ENCODE measurements around the gene HEMK1.

HEMK1 gene

GRCh38 chr3:50639055-50639494, 69.8 kb downstream of the HEMK1 start:
- no peak overlapping the region for H3K27ac ChIP-seq
- TF ChIP-seq CTCF (IDR thresholded peaks at IDR 0.05; ENCODE audit: low read depth, low read length, missing control alignments): no peak
- no peaks in the 10 kb centered on the region for H3K27me3 ChIP-seq (replicated peaks)
- no peak overlapping the region for H3K4me3 ChIP-seq (ENCODE audit: low read depth, low read length)
- DNase-seq: peak; percentile 59
- in situ Hi-C loops (cut with HindIII; ENCODE audit: low pct_ligation_motif_present, low sequenced_read_pairs): no loop called here
- H3K36me3 ChIP-seq (replicated peaks): no peaks in the 10 kb centered on the region

- DNase-seq: no peak
- H3K36me3 ChIP-seq (replicated peaks): no peaks in the 10 kb centered on the region
- in situ Hi-C loops (cut with HindIII; ENCODE audit: low pct_ligation_motif_present, low sequenced_read_pairs): no loop called here
- H3K27me3 ChIP-seq (replicated peaks): no peaks in the 10 kb centered on the region
- no peak overlapping the region for H3K4me3 ChIP-seq (ENCODE audit: low read depth, low read length)
- no peak for TF ChIP-seq CTCF (IDR thresholded peaks at IDR 0.05; ENCODE audit: low read depth, low read length, missing control alignments)
- no peak overlapping the region for H3K27ac ChIP-seq
Measured at GRCh38 chr3:50642382-50642781, 73.1 kb downstream of the HEMK1 start.

GRCh38 chr3:50644561-50644960, 75.2 kb downstream of the HEMK1 start:
- in situ Hi-C loops (cut with HindIII; ENCODE audit: low pct_ligation_motif_present, low sequenced_read_pairs): no loop called here
- no peak overlapping the region for H3K4me3 ChIP-seq (ENCODE audit: low read depth, low read length)
- TF ChIP-seq CTCF (IDR thresholded peaks at IDR 0.05; ENCODE audit: low read depth, low read length, missing control alignments): no peak
- no peaks in the 10 kb centered on the region for H3K36me3 ChIP-seq (replicated peaks)
- no peak overlapping the region for H3K27ac ChIP-seq
- no peak for DNase-seq
- H3K27me3 ChIP-seq (replicated peaks): no peaks in the 10 kb centered on the region

- H3K36me3 ChIP-seq (replicated peaks): no peaks in the 10 kb centered on the region
- in situ Hi-C loops (cut with HindIII; ENCODE audit: low pct_ligation_motif_present, low sequenced_read_pairs): no loop called here
Measured at GRCh38 chr3:50645378-50645777, 76.1 kb downstream of the HEMK1 start.

More at GRCh38 chr3:50645378-50645777, 76.1 kb downstream of the HEMK1 start:
- no peak overlapping the region for H3K4me3 ChIP-seq (ENCODE audit: low read depth, low read length)
- DNase-seq: no peak
- no peak for TF ChIP-seq CTCF (IDR thresholded peaks at IDR 0.05; ENCODE audit: low read depth, low read length, missing control alignments)
- H3K27me3 ChIP-seq (replicated peaks): no peaks in the 10 kb centered on the region
- H3K27ac ChIP-seq: no peak overlapping the region

Data from brain microvascular endothelial cell (primary cell).